C4-2B (cell line): ENCODE results near the gene EIF1.

ENCODE experiments used
- ZFX ChIP-seq: fragments of 450-650 bp; IDR thresholded peaks from 2 replicates; pipeline ENCODE4 v1.6.1; 2017
- TF ChIP-seq, protein P1 (sequence below): fragments of 450-650 bp; conservative IDR thresholded peaks from 2 replicates; pipeline ENCODE4 v1.5.1; 2017; ENCODE audit warnings: mild to moderate bottlenecking

DNA sequence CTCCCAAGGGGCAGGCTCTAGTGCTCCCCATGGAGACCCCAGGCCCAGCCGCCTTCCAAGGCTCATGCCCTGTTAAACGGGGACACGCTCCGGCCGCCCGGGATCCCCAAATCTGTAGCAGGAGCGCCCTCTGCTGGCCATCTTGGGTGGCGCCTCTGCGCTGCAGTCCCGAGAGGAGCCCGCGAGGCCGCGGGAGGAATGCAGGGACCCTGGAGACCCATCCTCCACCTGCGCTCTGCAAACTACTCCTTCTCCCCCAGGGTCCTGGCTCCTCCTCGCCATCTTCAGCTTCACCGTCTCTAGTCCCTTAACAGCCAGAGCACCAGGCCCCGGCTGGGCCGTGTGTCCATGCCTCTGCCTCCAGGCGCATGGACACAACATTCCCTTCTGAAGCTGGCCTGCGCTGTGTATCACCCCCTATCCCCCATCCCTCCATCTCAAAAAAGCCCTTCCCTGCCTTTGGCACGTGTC, 40.7 kb upstream of the EIF1 start:
- TF ChIP-seq, protein P1, sequence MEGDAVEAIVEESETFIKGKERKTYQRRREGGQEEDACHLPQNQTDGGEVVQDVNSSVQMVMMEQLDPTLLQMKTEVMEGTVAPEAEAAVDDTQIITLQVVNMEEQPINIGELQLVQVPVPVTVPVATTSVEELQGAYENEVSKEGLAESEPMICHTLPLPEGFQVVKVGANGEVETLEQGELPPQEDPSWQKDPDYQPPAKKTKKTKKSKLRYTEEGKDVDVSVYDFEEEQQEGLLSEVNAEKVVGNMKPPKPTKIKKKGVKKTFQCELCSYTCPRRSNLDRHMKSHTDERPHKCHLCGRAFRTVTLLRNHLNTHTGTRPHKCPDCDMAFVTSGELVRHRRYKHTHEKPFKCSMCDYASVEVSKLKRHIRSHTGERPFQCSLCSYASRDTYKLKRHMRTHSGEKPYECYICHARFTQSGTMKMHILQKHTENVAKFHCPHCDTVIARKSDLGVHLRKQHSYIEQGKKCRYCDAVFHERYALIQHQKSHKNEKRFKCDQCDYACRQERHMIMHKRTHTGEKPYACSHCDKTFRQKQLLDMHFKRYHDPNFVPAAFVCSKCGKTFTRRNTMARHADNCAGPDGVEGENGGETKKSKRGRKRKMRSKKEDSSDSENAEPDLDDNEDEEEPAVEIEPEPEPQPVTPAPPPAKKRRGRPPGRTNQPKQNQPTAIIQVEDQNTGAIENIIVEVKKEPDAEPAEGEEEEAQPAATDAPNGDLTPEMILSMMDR = peak; percentile 88
- TF ChIP-seq ZFX = no peak
